ENCODE data around the gene PRMT7. TPM values are rescaled to one million over a fixed set of nuclear protein-coding genes. Genes with fewer than 3 reads are reported as not detected.

Gene PRMT7
- total RNA-seq, 1 experiment from 2014 or later: 59.3 TPM

- no peak for TF ChIP-seq PRRX2 (CRISPR knock-in tag; IDR thresholded peaks at IDR 0.05)
- TF ChIP-seq SOX15 (CRISPR knock-in tag; IDR thresholded peaks at IDR 0.05): no peak
- no peak for TF ChIP-seq TCF7 (CRISPR knock-in tag; IDR thresholded peaks at IDR 0.05; ENCODE audit: low read depth)
- TF ChIP-seq GABPB1 (CRISPR knock-in tag; IDR thresholded peaks at IDR 0.05): no peak
- no peak for TF ChIP-seq USF1 (CRISPR knock-in tag; IDR thresholded peaks at IDR 0.05)
Measured at GRCh38 chr16:68283801-68284598, 26.8 kb upstream of the PRMT7 start (continued).

GRCh38 chr16:68284847-68285246 lies 26.0 kb upstream of the PRMT7 start:
- Mint-ChIP-seq H3K9me3 (no peaks in the 10 kb centered on the region), H3K4me3 (no peak overlapping the region), H3K27me3 (ENCODE audit: low read depth) (no peaks in the 10 kb centered on the region), H3K36me3 (peaks cover 15% of the 10 kb centered on the region), H3K4me1 (peaks cover 2% of the 10 kb centered on the region), H3K27ac (no peak overlapping the region)
- ATAC-seq (no peak), DNase-seq (ENCODE audit: low spot score) (no peak)
- no peak for TF ChIP-seq NFYB (CRISPR knock-in tag; conservative IDR thresholded peaks at IDR 0.05; ENCODE audit: low read depth)
- no peak for TF ChIP-seq USF2 (CRISPR knock-in tag; IDR thresholded peaks at IDR 0.05)
- no peak for TF ChIP-seq PRRX2 (CRISPR knock-in tag; IDR thresholded peaks at IDR 0.05)
- TF ChIP-seq EMX1 (CRISPR knock-in tag; IDR thresholded peaks at IDR 0.05): no peak
- no peak for TF ChIP-seq SOX15 (CRISPR knock-in tag; IDR thresholded peaks at IDR 0.05)
- no peak for TF ChIP-seq IRF1 (CRISPR knock-in tag; IDR thresholded peaks at IDR 0.05)
- no peak for TF ChIP-seq ATF6 (CRISPR knock-in tag; IDR thresholded peaks at IDR 0.05)
- no peak for TF ChIP-seq ESRRA (CRISPR knock-in tag; IDR thresholded peaks at IDR 0.05; ENCODE audit: borderline replicate concordance)
- TF ChIP-seq MAX (CRISPR knock-in tag; IDR thresholded peaks at IDR 0.05): no peak
- TF ChIP-seq FOXJ3 (CRISPR knock-in tag; IDR thresholded peaks at IDR 0.05; ENCODE audit: borderline replicate concordance): no peak
- ChIA-PET CTCF (interaction anchor here (0.6 to 3.3 kb wide), 4 partner anchors 18 to 79 kb away, joined by 3 to 13 read pairs (median 4); partner anchors contain the start of gene SLC7A6), POLR2A (no interaction called here)

- H3K36me3 Mint-ChIP-seq: peaks cover 13% of the 10 kb centered on the region
- no peaks in the 10 kb centered on the region for H3K27me3 Mint-ChIP-seq (ENCODE audit: low read depth)
- H3K4me1 Mint-ChIP-seq: peaks cover 8% of the 10 kb centered on the region
- no peaks in the 10 kb centered on the region for H3K9me3 Mint-ChIP-seq
- no peak overlapping the region for H3K4me3 Mint-ChIP-seq
- ChIA-PET POLR2A (no interaction called here), CTCF (interaction anchor here (1.0 to 3.3 kb wide), 2 partner anchors 22 to 25 kb away, joined by 3 to 13 read pairs; partner anchors contain the start of gene SLC7A6)
- no peak overlapping the region for H3K27ac Mint-ChIP-seq
- DNase-seq (ENCODE audit: low spot score) (no peak), ATAC-seq (no peak)
- TF ChIP-seq ZNF532 (CRISPR knock-in tag; IDR thresholded peaks at IDR 0.05; ENCODE audit: borderline replicate concordance) (no peak), NR2C2 (CRISPR knock-in tag; IDR thresholded peaks at IDR 0.05) (no peak), ATF1 (CRISPR knock-in tag; IDR thresholded peaks at IDR 0.05) (no peak), GRHL2 (CRISPR knock-in tag; IDR thresholded peaks at IDR 0.05; ENCODE audit: insufficient replicate concordance, severe bottlenecking) (no peak), USF2 (CRISPR knock-in tag; IDR thresholded peaks at IDR 0.05) (no peak), ESRRA (CRISPR knock-in tag; IDR thresholded peaks at IDR 0.05; ENCODE audit: borderline replicate concordance) (no peak), ATF6 (CRISPR knock-in tag; IDR thresholded peaks at IDR 0.05) (no peak), MYBL2 (CRISPR knock-in tag; IDR thresholded peaks at IDR 0.05) (no peak), ETV6 (CRISPR knock-in tag; IDR thresholded peaks at IDR 0.05) (no peak), ZNF138 (CRISPR knock-in tag; conservative IDR thresholded peaks at IDR 0.05) (no peak)
Measured at GRCh38 chr16:68285683-68286082, 25.1 kb upstream of the PRMT7 start.
